Measurements from ENCODE around the gene HEYL.

GRCh38 chr1:39654291-39654690 lies 14.8 kb upstream of the HEYL start:
- no peak for TF ChIP-seq CTCF (IDR thresholded peaks at IDR 0.05)
- TF ChIP-seq EP300 (IDR thresholded peaks at IDR 0.05), result no peak
